Measurements from ENCODE around the gene PIP.
"Not testable (repeated sequence)": the region's sequence is repeated elsewhere in the genome, so short reads cannot be mapped to it uniquely, and the experiment has no call there.

PIP gene

GRCh38 chr7:143131781-143132180 lies at the start of gene PIP:
TSS of gene PIP (plus strand) at chr7:143132077. CDS start at chr7:143132117, 40 bp downstream.
- no peak for DNase-seq

DNA sequence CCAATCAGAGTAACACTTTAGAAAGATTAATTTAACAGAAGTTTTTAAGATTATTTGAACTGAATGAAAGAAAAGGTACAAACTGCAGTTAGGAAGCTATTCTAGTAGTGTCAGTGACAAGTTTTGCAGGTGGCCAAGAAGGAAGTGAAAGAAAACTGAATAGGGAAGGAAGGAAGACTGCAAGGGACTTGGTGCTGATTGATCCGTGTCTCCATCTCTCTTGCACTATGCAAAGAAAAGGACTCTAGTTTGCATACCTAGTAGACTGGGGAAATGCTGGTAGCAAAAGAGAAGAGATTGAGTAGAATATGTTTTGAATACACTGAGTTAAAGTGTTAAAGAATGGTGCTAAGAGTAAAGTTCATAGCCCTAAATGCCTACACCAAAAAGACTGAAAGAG lies 46.8 kb upstream of the PIP start:
- DNase-seq = no peak

- not testable (repeated sequence) for DNase-seq
These were observed 46.3 kb upstream of the PIP start for GRCh38 chr7:143085610-143086009.

- DNase-seq = not testable (repeated sequence)
These were observed 43.2 kb upstream of the PIP start for GRCh38 chr7:143088549-143089231.

- no peak for DNase-seq
These were observed 35.7 kb upstream of the PIP start for GRCh38 chr7:143096146-143096545.

- DNase-seq = not testable (repeated sequence)
These were observed 32.3 kb upstream of the PIP start for GRCh38 chr7:143099579-143099978.

GRCh38 chr7:143104759-143105158 lies 27.1 kb upstream of the PIP start:
- no peak for DNase-seq

DNA sequence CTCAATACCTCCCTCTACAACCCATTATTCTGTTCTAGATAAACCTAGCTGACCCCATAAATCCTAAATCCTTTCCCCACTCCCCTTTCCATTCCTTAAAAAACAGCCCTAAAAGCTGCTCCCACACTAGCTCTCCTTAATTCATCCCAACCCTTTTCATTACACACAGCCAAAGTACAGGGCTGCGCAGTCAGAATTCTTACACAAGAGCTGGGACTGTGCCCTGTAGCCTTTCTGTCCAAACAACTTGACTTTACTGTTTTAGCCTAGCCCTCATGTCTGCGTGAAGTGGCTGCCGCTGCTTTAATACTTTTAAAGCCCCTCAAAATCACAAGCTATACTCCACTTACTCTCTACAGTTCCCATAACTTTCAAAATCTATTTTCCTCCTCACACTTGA lies 23.9 kb upstream of the PIP start:
- DNase-seq = not testable (repeated sequence)

- no peak for DNase-seq
These were observed 14.5 kb upstream of the PIP start for GRCh38 chr7:143117395-143117794.

- DNase-seq = no peak
These were observed 11.0 kb upstream of the PIP start for GRCh38 chr7:143120691-143121405.

DNA sequence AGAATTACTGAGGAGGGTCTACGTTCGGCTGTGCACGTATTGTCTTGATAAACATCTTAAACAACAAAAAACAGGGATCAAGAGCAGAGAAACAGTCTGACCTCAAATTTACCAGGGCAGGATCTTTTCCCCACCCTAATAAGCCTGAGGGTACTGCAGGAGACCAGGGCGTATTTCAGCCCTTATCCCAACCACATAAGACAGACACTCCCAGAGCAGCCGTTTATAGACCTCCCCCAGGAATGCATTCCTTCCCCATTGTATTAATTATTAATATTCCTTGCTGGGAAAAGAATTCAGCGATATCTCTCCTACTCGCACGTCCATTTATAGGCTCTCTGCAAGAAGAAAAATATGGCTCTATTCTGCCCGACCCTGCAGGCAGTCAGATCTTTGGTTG lies 8.6 kb upstream of the PIP start:
- not testable (repeated sequence) for DNase-seq

DNA sequence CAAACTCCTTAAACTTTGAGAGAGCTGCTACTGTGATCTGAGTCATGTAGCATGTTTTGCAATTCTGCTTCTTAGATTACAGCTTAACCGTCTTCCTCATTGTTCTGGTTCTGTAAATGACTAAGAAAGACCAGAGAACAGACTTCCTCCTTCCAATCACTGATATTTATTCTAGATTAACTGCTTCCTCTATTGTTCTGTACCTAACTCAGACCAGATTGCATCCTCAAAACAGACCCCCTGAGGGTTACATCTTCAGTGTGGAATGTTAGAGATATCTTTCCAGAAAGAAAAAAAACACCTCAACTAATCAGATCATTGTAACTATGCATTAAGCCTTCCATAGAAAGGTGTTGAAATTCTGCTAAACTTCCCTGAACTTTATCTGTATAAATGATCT lies 5.7 kb upstream of the PIP start:
- DNase-seq = no peak

DNA sequence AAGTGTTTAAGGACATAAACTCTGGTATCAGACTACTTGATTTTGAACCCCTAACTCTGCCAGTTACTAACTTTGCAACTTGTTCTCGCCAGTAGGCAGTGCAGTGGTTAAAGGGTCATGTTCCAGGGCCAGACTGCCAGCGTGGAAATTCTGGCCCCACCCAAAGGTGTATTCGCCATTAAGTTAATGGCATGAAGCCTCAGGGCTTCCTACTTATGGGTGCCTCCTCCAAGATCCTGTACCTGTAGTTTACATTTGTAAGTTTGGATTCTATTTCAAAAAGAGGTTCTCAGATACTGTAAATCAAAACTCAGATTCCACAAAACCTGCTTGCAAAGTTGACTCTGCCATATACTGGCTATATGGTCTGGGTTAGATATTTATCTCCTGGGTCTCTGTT lies 2.8 kb upstream of the PIP start:
- no peak for DNase-seq

DNA sequence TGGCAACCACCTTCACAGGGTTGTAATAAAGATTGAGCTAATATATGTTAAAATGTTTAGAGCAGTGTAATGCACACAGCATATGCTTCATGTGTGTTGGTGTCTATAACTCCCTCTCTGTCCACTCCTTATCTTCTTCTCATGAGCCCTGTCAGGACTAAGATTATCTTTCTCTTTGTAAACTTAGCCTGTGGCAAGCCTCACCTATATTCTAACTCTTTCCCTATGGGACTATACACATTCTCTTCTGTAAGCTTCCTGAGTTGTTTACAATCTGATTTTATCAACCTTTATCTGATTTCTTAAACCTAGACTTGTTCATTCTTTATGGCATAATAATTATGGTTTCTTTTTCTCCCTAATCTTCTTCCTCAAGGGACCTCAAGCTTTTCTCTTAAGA lies 2.4 kb upstream of the PIP start:
- no peak for DNase-seq

GRCh38 chr7:143130541-143130940 lies 1.3 kb upstream of the PIP start:
- DNase-seq = no peak

DNA sequence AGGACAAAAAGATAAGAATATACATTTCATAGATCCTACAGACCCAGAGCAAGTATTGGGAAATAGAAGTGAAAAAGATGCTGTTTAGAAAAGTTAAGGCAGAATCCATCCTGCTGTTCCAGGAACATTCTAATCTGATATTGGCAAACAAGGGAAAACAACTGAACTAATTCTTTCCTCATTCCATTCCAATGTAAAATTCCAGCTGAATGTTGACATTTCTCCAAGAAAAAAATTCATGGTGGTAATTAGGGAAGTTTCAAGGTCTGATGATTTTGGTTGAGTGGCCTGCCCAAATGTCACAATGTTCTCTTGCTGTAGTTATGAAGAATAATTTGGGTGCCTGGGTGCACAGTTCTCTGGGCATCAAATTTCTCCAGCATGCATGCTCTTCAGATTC lies 15.2 kb downstream of the PIP start:
- DNase-seq = no peak

DNA sequence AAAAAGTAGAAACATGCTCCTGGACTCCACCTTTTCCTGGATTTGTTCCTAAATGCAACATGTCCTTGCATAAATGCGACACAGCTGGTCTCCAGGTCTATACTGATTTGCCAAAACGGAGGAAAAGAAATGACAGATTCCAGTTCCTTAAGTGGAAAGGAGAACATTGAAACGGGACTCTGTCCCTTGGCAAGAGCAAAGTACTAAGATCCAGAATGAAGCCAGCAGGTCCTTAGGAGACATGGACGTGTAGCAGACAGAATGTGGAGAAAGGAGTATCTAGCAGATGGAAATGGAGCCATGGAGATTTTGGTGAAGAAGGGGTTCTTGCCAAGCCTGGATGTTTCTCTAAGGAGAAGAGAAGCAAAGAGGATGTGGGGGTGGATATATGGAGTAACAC lies 16.2 kb downstream of the PIP start:
- no peak for DNase-seq

DNA sequence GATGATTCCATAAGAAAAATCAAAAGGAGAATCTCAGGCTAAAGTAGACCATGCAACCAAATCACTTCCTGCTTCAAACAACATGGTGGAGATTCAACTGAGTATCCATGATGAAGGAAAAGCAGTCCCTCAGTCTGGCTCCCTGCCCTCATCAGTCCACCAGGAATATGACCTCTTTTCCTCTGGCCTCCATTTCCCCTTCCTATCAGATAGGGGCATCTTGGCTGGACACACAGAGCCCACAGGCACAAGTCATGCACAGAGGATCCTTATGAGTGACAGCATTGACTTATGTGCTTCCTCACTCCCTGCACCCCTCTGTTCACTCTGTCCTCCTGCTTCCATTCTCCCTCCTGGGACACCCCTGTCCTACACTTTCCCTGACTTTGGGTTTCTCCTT lies 16.8 kb downstream of the PIP start:
- no peak for DNase-seq

DNA sequence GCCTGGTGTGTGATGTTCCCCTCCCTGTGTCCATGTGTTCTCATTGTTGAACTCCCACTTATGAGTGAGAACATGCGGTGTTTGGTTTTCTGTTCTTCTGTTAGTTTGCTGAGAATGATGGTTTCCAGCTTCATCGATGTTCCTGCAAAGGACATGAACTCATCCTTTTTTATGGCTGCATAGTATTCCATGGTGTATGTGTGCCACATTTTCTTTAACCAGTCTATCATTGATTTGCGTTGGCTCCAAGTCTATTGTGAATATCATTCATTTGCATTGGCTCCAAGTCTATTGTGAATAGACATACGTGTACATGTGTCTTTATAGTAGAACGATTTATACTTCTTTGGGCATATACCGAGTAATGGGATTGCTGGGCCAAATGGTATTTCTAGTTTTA lies 18.8 kb downstream of the PIP start:
- not testable (repeated sequence) for DNase-seq

- not testable (repeated sequence) for DNase-seq
These were observed 26.7 kb downstream of the PIP start for GRCh38 chr7:143158617-143159016.

DNA sequence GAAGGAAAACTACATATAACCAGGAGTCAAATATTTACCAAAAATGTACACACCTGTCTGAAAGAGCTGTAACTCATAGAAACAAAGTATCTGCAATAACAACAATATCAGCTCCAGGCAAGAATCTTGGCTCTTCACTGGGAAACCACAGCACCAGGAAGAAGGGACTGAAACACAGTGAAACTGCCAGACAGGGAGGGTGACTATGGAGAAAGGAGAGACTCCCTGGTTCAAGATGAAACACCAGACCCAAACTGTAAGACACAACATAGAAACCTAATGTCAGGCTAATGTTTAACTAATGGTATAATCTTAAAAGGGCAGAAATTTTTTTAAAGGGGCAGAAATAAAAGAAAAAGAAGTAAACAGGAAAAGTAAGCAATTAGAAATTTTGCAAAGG lies 39.8 kb downstream of the PIP start:
- DNase-seq = peak; percentile 26

GRCh38 chr7:143172354-143172753 lies 40.5 kb downstream of the PIP start:
- DNase-seq = peak; percentile 82

- no peak for DNase-seq
These were observed 44.3 kb downstream of the PIP start for GRCh38 chr7:143176128-143176527.

GRCh38 chr7:143177374-143178119 lies 45.7 kb downstream of the PIP start:
- no peak for DNase-seq

All from NCI-H2029 (cell line).